Brain microvascular endothelial cell (primary cell): ENCODE measurements around the gene ANKRD63.

Experiments
- DNase-seq: peaks from one replicate; pipeline ENCODE4 v3.0.0-alpha.2; 2020
- H3K27ac ChIP-seq: fragments of 250-450 bp; sonication (Bioruptor Pico); 2 replicates; pipeline ENCODE4 v1.5.1; 2020; ENCODE audit warnings: mild to moderate bottlenecking, moderate library complexity
- H3K27me3 ChIP-seq: fragments of 250-450 bp; sonication (Bioruptor Pico); replicated peaks from 2 replicates; pipeline ENCODE4 v1.5.1; 2020; ENCODE audit warnings: mild to moderate bottlenecking
- H3K36me3 ChIP-seq: fragments of 250-450 bp; sonication (Bioruptor Pico); replicated peaks from 2 replicates; pipeline ENCODE4 v1.5.1; 2020; ENCODE audit warnings: mild to moderate bottlenecking
- H3K4me3 ChIP-seq: 2 replicates; pipeline ENCODE4 v1.5.1; 2011; ENCODE audit warnings: low read depth, mild to moderate bottlenecking, control low read depth, low read length, moderate library complexity
- in situ Hi-C: cut with HindIII; loops from 2 replicates; pipeline ENCODE4 v1.10.0; 2017; ENCODE audit warnings: low sequenced_read_pairs, low pct_ligation_motif_present
- TF ChIP-seq, protein P1 (sequence below): IDR thresholded peaks from 2 replicates; pipeline ENCODE4 v1.5.1; 2011; ENCODE audit warnings: low read depth, mild to moderate bottlenecking, moderate library complexity, low read length, control low read depth, inconsistent platforms; ENCODE audit errors: missing control alignments

The ANKRD63 gene

DNA sequence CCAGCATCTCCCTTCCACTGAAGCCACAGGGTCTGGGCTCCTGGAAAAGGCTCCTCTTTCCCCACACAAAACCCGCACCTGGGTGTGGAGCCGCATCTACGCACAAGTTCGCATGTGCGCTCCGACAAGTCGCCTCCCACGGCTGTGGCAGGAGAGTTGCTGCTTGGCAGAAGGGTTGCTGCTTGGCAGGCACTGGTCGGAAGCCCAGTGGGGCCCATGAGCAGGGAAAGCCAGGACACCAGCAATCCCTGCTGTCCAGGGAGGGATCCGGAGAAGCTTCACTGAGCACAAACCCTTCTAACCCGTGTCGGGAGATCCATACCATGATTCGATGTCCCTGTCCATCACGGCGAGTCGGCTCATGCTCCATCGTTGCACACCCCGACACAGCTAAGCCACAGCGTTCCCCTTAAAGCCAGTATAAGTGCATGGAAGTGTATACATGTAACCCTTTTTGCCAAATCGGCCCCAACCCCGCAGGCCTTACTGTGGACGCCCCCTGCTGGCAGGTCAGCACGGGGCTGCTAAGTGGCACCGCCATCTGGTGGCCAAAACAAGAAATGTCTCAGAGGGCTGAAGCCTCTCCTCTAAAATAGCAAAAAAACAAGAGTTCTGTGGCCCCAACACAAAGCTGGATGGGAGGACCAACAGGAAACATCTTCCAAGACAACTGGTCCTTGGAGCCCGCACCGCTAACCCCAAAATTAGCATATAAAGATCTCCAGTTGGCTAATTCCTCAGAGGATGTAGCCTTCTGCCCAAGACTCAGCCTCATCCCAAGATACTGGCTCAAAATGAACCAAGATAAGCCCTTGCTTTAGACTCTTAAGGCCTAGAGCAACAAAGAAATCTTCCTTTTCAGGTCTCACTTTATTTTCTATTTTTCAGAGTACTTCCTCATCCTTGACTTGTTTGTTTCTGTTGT is 8.3 kb downstream of the ANKRD63 start:
- Histone ChIP-seq H3K27ac (no peak overlapping the region), H3K4me3 (no peak overlapping the region), H3K36me3 (no peaks in the 10 kb centered on the region), H3K27me3 (peaks cover 6% of the 10 kb centered on the region)
- DNase-seq, result peak; percentile 70
- in situ Hi-C loops, result loop anchor here (5.0 kb wide), 1 partner anchor 47 kb away; no protein-coding TSS in a partner anchor
- TF ChIP-seq, protein P1, sequence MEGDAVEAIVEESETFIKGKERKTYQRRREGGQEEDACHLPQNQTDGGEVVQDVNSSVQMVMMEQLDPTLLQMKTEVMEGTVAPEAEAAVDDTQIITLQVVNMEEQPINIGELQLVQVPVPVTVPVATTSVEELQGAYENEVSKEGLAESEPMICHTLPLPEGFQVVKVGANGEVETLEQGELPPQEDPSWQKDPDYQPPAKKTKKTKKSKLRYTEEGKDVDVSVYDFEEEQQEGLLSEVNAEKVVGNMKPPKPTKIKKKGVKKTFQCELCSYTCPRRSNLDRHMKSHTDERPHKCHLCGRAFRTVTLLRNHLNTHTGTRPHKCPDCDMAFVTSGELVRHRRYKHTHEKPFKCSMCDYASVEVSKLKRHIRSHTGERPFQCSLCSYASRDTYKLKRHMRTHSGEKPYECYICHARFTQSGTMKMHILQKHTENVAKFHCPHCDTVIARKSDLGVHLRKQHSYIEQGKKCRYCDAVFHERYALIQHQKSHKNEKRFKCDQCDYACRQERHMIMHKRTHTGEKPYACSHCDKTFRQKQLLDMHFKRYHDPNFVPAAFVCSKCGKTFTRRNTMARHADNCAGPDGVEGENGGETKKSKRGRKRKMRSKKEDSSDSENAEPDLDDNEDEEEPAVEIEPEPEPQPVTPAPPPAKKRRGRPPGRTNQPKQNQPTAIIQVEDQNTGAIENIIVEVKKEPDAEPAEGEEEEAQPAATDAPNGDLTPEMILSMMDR, result peak; percentile 100

DNA sequence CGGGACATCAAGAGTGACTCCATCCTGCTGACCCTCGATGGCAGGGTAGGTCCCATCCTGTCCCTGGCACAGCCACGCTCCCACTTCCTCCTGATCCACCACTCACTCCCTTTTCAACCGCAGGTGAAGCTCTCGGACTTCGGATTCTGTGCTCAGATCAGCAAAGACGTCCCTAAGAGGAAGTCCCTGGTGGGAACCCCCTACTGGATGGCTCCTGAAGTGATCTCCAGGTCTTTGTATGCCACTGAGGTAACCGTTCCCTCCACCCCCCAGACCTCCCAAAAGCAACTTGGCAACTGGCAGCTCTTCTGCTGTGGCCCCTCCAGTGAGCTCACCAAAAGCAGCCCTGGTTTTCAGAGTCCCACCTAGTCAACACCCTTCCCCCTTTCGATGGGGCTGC is 9.4 kb downstream of the ANKRD63 start:
- H3K4me3 ChIP-seq, result no peak overlapping the region
- TF ChIP-seq, protein P1, result peak; percentile 16
- H3K27me3 ChIP-seq, result no peaks in the 10 kb centered on the region
- in situ Hi-C loops, result loop anchor here (5.0 kb wide), 1 partner anchor 46 kb away; no protein-coding TSS in a partner anchor
- no peaks in the 10 kb centered on the region for H3K36me3 ChIP-seq
- H3K27ac ChIP-seq, result no peak overlapping the region
- no peak for DNase-seq

DNA sequence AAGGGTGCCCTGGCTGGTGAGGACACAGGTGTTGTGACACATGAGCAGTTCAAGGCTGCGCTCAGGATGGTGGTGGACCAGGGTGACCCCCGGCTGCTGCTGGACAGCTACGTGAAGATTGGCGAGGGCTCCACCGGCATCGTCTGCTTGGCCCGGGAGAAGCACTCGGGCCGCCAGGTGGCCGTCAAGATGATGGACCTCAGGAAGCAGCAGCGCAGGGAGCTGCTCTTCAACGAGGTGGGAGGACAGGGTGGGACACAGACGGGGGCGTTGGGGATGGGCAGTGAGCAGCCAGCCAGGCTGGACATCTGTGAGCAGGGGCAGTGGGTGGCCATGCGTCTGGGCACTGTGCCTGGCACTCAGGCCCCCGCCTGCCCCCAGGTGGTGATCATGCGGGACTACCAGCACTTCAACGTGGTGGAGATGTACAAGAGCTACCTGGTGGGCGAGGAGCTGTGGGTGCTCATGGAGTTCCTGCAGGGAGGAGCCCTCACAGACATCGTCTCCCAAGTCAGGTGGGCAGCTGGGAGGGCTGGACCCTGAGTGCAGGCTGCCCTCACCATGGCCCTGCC is 10.3 kb downstream of the ANKRD63 start:
- Histone ChIP-seq H3K36me3 (no peaks in the 10 kb centered on the region), H3K27ac (no peak overlapping the region), H3K4me3 (no peak overlapping the region), H3K27me3 (no peaks in the 10 kb centered on the region)
- in situ Hi-C loops, result loop anchor here (5.0 kb wide), 1 partner anchor 45 kb away; no protein-coding TSS in a partner anchor
- TF ChIP-seq, protein P1, result peak; percentile 52
- DNase-seq, result no peak

DNA sequence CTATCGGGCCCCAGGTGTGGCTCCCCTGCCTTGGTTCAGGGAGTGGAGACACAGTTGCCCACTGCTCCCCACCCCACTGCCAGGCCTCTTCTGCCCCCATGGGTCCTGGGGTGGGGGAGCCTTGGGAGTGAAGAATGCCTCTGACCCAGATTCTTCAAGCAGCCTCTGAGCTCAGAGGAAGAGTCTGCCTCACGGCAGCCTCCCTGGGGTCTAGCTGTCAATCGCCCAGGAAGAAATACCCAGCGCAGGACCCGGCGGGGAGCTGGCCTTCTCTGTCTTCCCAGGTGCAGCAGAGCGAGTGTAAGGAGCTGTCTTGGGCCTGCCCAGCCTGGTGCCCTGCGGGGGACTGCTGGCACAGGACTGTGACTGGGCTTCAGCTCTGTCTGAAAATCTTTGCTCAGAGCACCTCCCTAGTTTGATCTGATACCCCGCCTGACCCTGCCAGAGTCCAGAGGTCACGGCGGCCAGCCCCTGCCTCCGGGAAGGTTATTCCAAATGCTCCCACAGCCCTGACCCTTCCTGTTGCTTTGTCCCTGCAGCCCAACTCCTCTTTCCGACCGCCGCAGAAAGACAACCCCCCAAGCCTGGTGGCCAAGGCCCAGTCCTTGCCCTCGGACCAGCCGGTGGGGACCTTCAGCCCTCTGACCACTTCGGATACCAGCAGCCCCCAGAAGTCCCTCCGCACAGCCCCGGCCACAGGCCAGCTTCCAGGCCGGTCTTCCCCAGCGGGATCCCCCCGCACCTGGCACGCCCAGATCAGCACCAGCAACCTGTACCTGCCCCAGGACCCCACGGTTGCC is 11.0 kb downstream of the ANKRD63 start:
- Histone ChIP-seq H3K27me3 (no peaks in the 10 kb centered on the region), H3K36me3 (no peaks in the 10 kb centered on the region), H3K4me3 (no peak overlapping the region), H3K27ac (no peak overlapping the region)
- DNase-seq, result no peak
- TF ChIP-seq, protein P1, result no peak
- in situ Hi-C loops, result loop anchor here (5.0 kb wide), 1 partner anchor 45 kb away; no protein-coding TSS in a partner anchor

DNA sequence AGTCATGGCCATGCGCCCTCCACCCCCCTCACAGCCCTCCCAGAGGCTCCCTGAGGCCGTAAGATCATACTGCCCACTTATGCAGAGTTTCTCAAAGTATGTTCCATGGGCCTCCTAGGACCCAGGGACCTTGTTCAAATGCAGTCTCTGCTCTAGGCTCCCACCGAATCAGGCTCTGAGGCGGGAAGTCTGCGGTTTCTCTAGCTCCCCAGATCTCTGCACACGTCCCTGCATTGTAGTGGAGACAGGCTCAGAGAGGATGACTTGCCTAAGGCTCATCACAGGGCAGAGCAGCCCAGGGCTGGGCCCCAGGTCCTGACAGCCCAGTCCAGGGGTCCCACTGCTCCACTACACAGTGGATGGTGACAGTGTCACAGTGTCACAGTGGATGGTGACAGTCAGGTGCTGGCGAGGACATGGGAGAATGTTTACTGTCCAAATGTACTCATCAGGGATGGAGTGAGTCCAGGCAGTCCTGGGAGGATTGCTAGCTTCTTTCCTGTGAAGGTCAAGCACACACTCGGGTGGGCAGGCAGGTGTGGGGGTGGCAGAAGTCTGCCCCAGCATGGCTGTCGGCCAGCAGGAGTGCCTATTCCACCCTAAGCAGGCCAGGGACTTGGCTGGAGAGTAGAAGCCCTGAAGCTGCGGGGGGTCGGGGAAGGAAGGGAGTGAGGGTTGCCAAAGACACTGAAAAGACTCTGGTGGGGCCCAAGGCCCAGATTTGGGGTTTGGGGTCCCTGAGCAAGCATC is 12.4 kb downstream of the ANKRD63 start:
- DNase-seq, result no peak
- Histone ChIP-seq H3K27ac (no peak overlapping the region), H3K27me3 (no peaks in the 10 kb centered on the region), H3K4me3 (no peak overlapping the region), H3K36me3 (no peaks in the 10 kb centered on the region)
- TF ChIP-seq, protein P1, result no peak
- in situ Hi-C loops, result loop anchor here (5.0 kb wide), 1 partner anchor 43 kb away; no protein-coding TSS in a partner anchor
